HepG2 (cell line): Measurements from ENCODE around the gene RBM28. TPM values are rescaled to one million over a fixed set of nuclear protein-coding genes. Genes with fewer than 3 reads are reported as not detected.

Source experiments
- ATAC-seq: fragments of 200-7000 bp; cut with Tn5 transposase; 3 replicates; pipeline ENCODE4 v1.9.1; 2020; ENCODE audit warnings: mild to moderate bottlenecking, moderate library complexity
- BruUV-seq: library from RNA; stranded (reverse); fragments of 400-500 nt; replicated peaks from 2 replicates; lab custom pipeline; 2021; lab: Mats Ljungman, UMichigan
- CTCF ChIA-PET: fragments of 300-600 bp; formaldehyde crosslinking; extraction: SDS; loops from one replicate; lab custom pipeline; 2021; ENCODE audit warnings: low total read pairs, inconsistent platforms, low intra/inter-chr PET ratio; lab: Yijun Ruan, JAX
- POLR2A ChIA-PET: fragments of 350-600 bp; sonication (Branson Sonifier 250); formaldehyde crosslinking; loops from one replicate; lab custom pipeline; 2020; ENCODE audit warnings: antibody characterized with exemption, inconsistent platforms; lab: Yijun Ruan, JAX
- DNase-seq: peaks from one replicate; pipeline ENCODE4 v3.0.0-alpha.2; 2015; ENCODE audit warnings: low spot score
- FAIRE-seq: peaks from 3 replicates; lab custom pipeline; 2011; peaks lifted over from hg19 to GRCh38; lab: Jason Lieb, UNC
- H2AFZ ChIP-seq: one replicate; pipeline ENCODE4 v1.6.1; 2011; ENCODE audit warnings: low read length, inconsistent platforms
- H3K27ac ChIP-seq: fragments of 300-600 bp; 3 replicates; pipeline ENCODE4 v1.8.0; 2011; ENCODE audit warnings: mixed run types, mild to moderate bottlenecking, mixed read lengths, low read length, inconsistent platforms; ENCODE audit not compliant: insufficient read depth; ENCODE audit errors: extremely low read length
- H3K27me3 ChIP-seq, 2 experiments: fragments of 200-600 bp in 1 of 2; 2 replicates in 1 of 2; 3 replicates in 1 of 2; pipeline versions ENCODE4 v1.6.0 to v1.8.0; 2011; ENCODE audit warnings: low read length in 2 of 2, mild to moderate bottlenecking in 2 of 2, moderate library complexity in 2 of 2, inconsistent platforms in 1 of 2; ENCODE audit not compliant: insufficient read depth in 2 of 2, control insufficient read depth in 1 of 2
- H3K36me3 ChIP-seq, 2 experiments: fragments of 200-600 bp in 1 of 2; replicated peaks in 1 of 2; 2 replicates in 1 of 2; 3 replicates in 1 of 2; pipeline versions ENCODE4 v1.5.1 to v1.8.0; 2011; ENCODE audit warnings: low read length in 2 of 2, inconsistent platforms in 1 of 2; ENCODE audit not compliant: insufficient read depth in 2 of 2, control insufficient read depth in 1 of 2
- H3K4me1 ChIP-seq: 2 replicates; pipeline ENCODE4 v1.5.1; 2012; ENCODE audit warnings: low read length, inconsistent platforms; ENCODE audit not compliant: insufficient read depth
- H3K4me2 ChIP-seq: 2 replicates; pipeline ENCODE4 v1.6.0; 2011; ENCODE audit warnings: low read depth, low read length, inconsistent platforms
- H3K4me3 ChIP-seq, 3 experiments: fragments of 200-600 bp in 1 of 3; sonication (generic), shearing (Covaris generic) in 1 of 3; replicated peaks in 1 of 3; 2 replicates each; pipeline ENCODE4 v1.5.1; 2011 to 2016; ENCODE audit warnings: low read length in 3 of 3, inconsistent platforms in 2 of 3, low read depth in 2 of 3, mild to moderate bottlenecking in 2 of 3, control low read depth in 1 of 3, mixed read lengths in 1 of 3; ENCODE audit not compliant: insufficient read depth in 1 of 3
- H3K79me2 ChIP-seq: one replicate; pipeline ENCODE4 v1.6.1; 2011; ENCODE audit warnings: low read length, inconsistent platforms; ENCODE audit not compliant: insufficient read depth
- H3K9ac ChIP-seq: 2 replicates; pipeline ENCODE4 v1.6.0; 2011; ENCODE audit warnings: mild to moderate bottlenecking, low read depth, low read length, inconsistent platforms; ENCODE audit not compliant: insufficient read depth
- H3K9me3 ChIP-seq: 2 replicates; pipeline ENCODE4 v1.5.1; 2012; ENCODE audit warnings: mild to moderate bottlenecking, low read length
- H4K20me1 ChIP-seq: 2 replicates; pipeline ENCODE4 v1.6.0; 2011; ENCODE audit warnings: inconsistent platforms, mild to moderate bottlenecking, low read length, moderate library complexity; ENCODE audit not compliant: insufficient read depth
- ARHGAP35 ChIP-seq: sonication (generic); formaldehyde crosslinking; IDR thresholded peaks from 2 replicates; pipeline ENCODE4 v1.9.0; 2022; ENCODE audit warnings: mild to moderate bottlenecking, inconsistent platforms, moderate library complexity, missing genetic modification reagents, borderline replicate concordance
- CSRNP2 ChIP-seq: sonication (generic); formaldehyde crosslinking; conservative IDR thresholded peaks from 2 replicates; pipeline ENCODE4 v1.8.0; 2022; ENCODE audit warnings: low read depth, missing genetic modification reagents
- ERF ChIP-seq: IDR thresholded peaks from 2 replicates; pipeline ENCODE4 v1.6.1; 2018; ENCODE audit warnings: missing biosample characterization, missing genetic modification reagents
- FOXC1 ChIP-seq: sonication (generic); formaldehyde crosslinking; IDR thresholded peaks from 2 replicates; pipeline ENCODE4 v1.8.0; 2022; ENCODE audit warnings: mild to moderate bottlenecking, missing genetic modification reagents, borderline replicate concordance
- FOXK2 ChIP-seq: fragments of 450-650 bp; IDR thresholded peaks from 2 replicates; pipeline ENCODE4 v1.6.1; 2016
- MNT ChIP-seq: fragments of 450-650 bp; IDR thresholded peaks from 2 replicates; pipeline ENCODE4 v1.6.1; 2016
- MTA1 ChIP-seq: sonication (generic); formaldehyde crosslinking; IDR thresholded peaks from 2 replicates; pipeline ENCODE4 v1.4.0; 2020; ENCODE audit warnings: missing genetic modification reagents, mild to moderate bottlenecking, borderline replicate concordance
- NONO ChIP-seq, 2 experiments: fragments of 450-650 bp in 1 of 2; sonication (generic) in 1 of 2; formaldehyde crosslinking in 1 of 2; IDR thresholded peaks in 1 of 2; conservative IDR thresholded peaks in 1 of 2; 2 replicates each; pipeline versions ENCODE4 v1.6.1 to v1.8.0; 2017 to 2022; ENCODE audit warnings: mild to moderate bottlenecking in 1 of 2, missing genetic modification reagents in 1 of 2, moderate library complexity in 1 of 2
- PLRG1 ChIP-seq: fragments of 450-650 bp; conservative IDR thresholded peaks from 2 replicates; pipeline ENCODE4 v1.6.1; 2016
- SETDB1 ChIP-seq: sonication (generic); formaldehyde crosslinking; IDR thresholded peaks from 2 replicates; pipeline ENCODE4 v1.5.1; 2020; ENCODE audit warnings: missing genetic modification reagents, mild to moderate bottlenecking, borderline replicate concordance
- ZIK1 ChIP-seq: sonication (generic); formaldehyde crosslinking; IDR thresholded peaks from 2 replicates; pipeline ENCODE4 v1.5.0; 2020; ENCODE audit warnings: mild to moderate bottlenecking, low read depth, missing genetic modification reagents, borderline replicate concordance
- ZNF343 ChIP-seq: sonication (generic); formaldehyde crosslinking; IDR thresholded peaks from 2 replicates; pipeline ENCODE4 v1.4.0; 2020; ENCODE audit warnings: mild to moderate bottlenecking, missing genetic modification reagents
- ZNF362 ChIP-seq: sonication (generic); formaldehyde crosslinking; IDR thresholded peaks from 2 replicates; pipeline ENCODE4 v1.4.0; 2020; ENCODE audit warnings: missing genetic modification reagents, mild to moderate bottlenecking, borderline replicate concordance
- WGBS: methylation state at CpG from one replicate; pipeline ENCODE4 v1.1.6; 2017; ENCODE audit warnings: low lambda C conversion rate; 5-methylcytosine and 5-hydroxymethylcytosine counted together
- in situ Hi-C: cut with HindIII; loops from 2 replicates; pipeline ENCODE4 v1.10.0; 2017; ENCODE audit warnings: low pct_unique_long_range_greater_than_20kb; ENCODE audit not compliant: extremely low pct_ligation_motif_present
- intact Hi-C: fragments of 100-400 bp; cut with micrococcal nuclease; formaldehyde crosslinking; loops from one replicate; pipeline ENCODE4 v1.10.0; 2022; ENCODE audit not compliant: unreplicated experiment
- polyA plus RNA-seq, 8 experiments: library from polyadenylated mRNA; depleted of rRNA in 3 of 8; stranded (reverse) in 7 of 8; unstranded in 1 of 8; fragments of >200 nt; fragmentation: Illumina TruSeq in 4 of 8; extraction: Trizol in 4 of 8; gene quantifications; 2 replicates each; pipeline versions ENCODE4 v1.2.1 to v1.2.3, GENCODE V29; 2011 to 2016; ENCODE audit warnings: low read depth in 4 of 8, missing spikeins in 1 of 8, mixed read lengths in 1 of 8; ENCODE audit not compliant: insufficient read depth in 1 of 8
- total RNA-seq, 5 experiments: library from RNA; depleted of rRNA; stranded (reverse); fragments of >200 nt; fragmentation: Illumina TruSeq; extraction: Trizol; gene quantifications; 2 replicates each; pipeline ENCODE4 v1.2.3, GENCODE V29; 2016; ENCODE audit warnings: low read depth in 1 of 5

RBM28 gene
- total and polyA plus RNA-seq, 2 of the 13 experiments (the other 11 are each of a cell fraction or from before 2014, with no cell fraction given), result 20.5 to 49.0 TPM

- FAIRE-seq, result no peak
- peaks cover 13% of the 10 kb centered on the region; the same call in 1 of the 2 replicates for H3K4me1 ChIP-seq
- no peak for DNase-seq
- H3K27ac ChIP-seq, result no peak overlapping the region
- TF ChIP-seq ZNF362 (CRISPR knock-in tag), result no peak
- TF ChIP-seq ARHGAP35 (CRISPR knock-in tag), result no peak
- no peak for TF ChIP-seq SETDB1 (CRISPR knock-in tag)
- TF ChIP-seq ZIK1 (CRISPR knock-in tag), result no peak
- no peaks in the 10 kb centered on the region for H4K20me1 ChIP-seq
- POLR2A ChIA-PET, result no interaction called here
- H3K4me3 ChIP-seq, result peak overlapping the region in 1 of 3 experiments; percentile 71; a peak in 1 of 6 replicates
- intact Hi-C loops, result no loop called here
- no peak overlapping the region for H2AFZ ChIP-seq
- no peaks in the 10 kb centered on the region for H3K36me3 ChIP-seq
- CTCF ChIA-PET, result no interaction called here
- 21% methylated on average over 7 of the region's 9 CpGs for WGBS
- H3K9me3 ChIP-seq, result no peaks in the 10 kb centered on the region
- H3K9ac ChIP-seq, result no peak overlapping the region
- peaks cover 21 to 80% of the 10 kb centered on the region in 2 experiments; a peak in 4 of 5 replicates for H3K27me3 ChIP-seq
- no TSS peak for BruUV-seq
- no peak for ATAC-seq
- no peaks in the 10 kb centered on the region for H3K79me2 ChIP-seq
- in situ Hi-C loops, result no loop called here
- peak overlapping the region; percentile 79; the same call in 1 of the 2 replicates for H3K4me2 ChIP-seq
Measured at GRCh38 chr7:128360359-128360678, 16.6 kb upstream of the RBM28 start.

GRCh38 chr7:128359939-128360338 is 16.2 kb upstream of the RBM28 start:
- H2AFZ ChIP-seq, result no peak overlapping the region
- no TSS peak for BruUV-seq
- DNase-seq (no peak), ATAC-seq (peak; percentile 4; the same call in 1 of the 3 replicates), FAIRE-seq (no peak)
- no peaks in the 10 kb centered on the region for H4K20me1 ChIP-seq
- ChIA-PET POLR2A (no interaction called here), CTCF (no interaction called here)
- H3K4me2 ChIP-seq, result no peak overlapping the region
- peaks cover 13% of the 10 kb centered on the region; the same call in 1 of the 2 replicates for H3K4me1 ChIP-seq
- H3K27me3 ChIP-seq, result peaks cover 21 to 77% of the 10 kb centered on the region in 2 experiments; a peak in 4 of 5 replicates
- no peaks in the 10 kb centered on the region for H3K9me3 ChIP-seq
- H3K27ac ChIP-seq, result no peak overlapping the region
- in situ Hi-C loops, result no loop called here
- H3K79me2 ChIP-seq, result no peaks in the 10 kb centered on the region
- WGBS, result 33% methylated on average over 3 of the region's 4 CpGs
- H3K36me3 ChIP-seq, result no peaks in the 10 kb centered on the region
- H3K9ac ChIP-seq, result no peak overlapping the region
- H3K4me3 ChIP-seq, result no peak overlapping the region
- intact Hi-C loops, result no loop called here
- TF ChIP-seq FOXC1 (no peak), ZNF343 (CRISPR knock-in tag) (no peak), MNT (no peak), ERF (CRISPR knock-in tag) (no peak), CSRNP2 (no peak), MTA1 (CRISPR knock-in tag) (no peak), NONO (IDR thresholded peaks at IDR 0.05) (no peak), NONO (CRISPR knock-in tag; conservative IDR thresholded peaks at IDR 0.05) (no peak), PLRG1 (no peak), FOXK2 (no peak)
